NCI-H345 treated with DMSO at 0.1 percent for 48 hours (cell line): ENCODE measurements around the gene ANTXRL.
"Not testable (repeated sequence)": the region's sequence is repeated elsewhere in the genome, so short reads cannot be mapped to it uniquely, and the experiment has no call there.

Experiments used
- DNase-seq: peaks from one replicate; lab custom pipeline; 2025; ENCODE audit not compliant: unreplicated experiment; lab: John Stamatoyannopoulos, UW

The ANTXRL gene

GRCh38 chr10:46272863-46273415 lies 13.9 kb upstream of the ANTXRL start:
- DNase-seq, result no peak

DNA sequence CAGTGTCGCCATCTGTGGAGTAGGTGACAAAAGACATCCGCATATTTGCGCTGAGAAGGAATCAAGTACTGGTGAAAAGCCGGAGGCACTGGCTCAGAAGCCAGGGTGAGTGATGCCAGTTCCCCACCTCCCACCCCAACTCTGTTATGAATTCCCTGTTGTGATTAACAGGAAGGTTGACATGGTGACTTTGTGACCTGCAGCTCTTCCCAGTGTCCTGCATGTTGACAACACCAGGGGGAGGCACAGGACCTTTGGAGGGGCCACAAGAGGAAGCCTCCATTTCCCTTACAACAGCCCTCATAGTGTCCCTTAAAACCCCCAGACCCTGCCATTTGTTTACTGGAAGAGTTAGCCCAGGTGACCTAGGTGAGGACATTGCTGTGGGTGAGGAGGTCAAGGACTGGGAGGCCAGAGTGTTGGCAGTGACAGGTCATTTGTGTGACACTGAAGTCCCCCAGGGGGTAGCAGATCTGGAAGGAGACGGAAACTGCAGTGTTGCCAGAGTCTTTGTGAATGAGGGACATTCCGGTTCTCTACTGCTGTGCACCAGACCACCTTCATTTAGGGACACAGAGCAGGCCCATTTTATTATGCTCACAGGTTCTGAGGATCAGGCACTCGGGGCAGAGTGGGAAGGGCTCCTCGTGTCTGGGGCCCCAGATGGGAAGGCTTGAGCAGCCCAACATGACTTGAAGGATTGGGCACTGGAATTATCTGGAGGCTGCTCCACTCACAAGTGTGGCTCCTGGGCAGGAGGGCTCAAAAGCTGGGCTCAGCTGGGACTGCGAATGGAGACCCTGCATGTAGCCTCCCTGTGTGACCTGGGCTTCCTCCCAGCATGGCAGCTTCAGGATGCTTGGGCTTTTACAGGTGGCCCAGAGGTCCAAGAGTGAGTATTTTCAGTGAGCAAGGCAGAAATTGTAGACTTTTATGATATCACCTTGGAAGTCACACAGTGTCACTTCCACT lies 13.0 kb upstream of the ANTXRL start:
- no peak for DNase-seq

- DNase-seq, result no peak
These were observed 9.0 kb upstream of the ANTXRL start for GRCh38 chr10:46277840-46278239.

GRCh38 chr10:46282421-46282831 lies 4.4 kb upstream of the ANTXRL start:
- DNase-seq, result not testable (repeated sequence)

DNA sequence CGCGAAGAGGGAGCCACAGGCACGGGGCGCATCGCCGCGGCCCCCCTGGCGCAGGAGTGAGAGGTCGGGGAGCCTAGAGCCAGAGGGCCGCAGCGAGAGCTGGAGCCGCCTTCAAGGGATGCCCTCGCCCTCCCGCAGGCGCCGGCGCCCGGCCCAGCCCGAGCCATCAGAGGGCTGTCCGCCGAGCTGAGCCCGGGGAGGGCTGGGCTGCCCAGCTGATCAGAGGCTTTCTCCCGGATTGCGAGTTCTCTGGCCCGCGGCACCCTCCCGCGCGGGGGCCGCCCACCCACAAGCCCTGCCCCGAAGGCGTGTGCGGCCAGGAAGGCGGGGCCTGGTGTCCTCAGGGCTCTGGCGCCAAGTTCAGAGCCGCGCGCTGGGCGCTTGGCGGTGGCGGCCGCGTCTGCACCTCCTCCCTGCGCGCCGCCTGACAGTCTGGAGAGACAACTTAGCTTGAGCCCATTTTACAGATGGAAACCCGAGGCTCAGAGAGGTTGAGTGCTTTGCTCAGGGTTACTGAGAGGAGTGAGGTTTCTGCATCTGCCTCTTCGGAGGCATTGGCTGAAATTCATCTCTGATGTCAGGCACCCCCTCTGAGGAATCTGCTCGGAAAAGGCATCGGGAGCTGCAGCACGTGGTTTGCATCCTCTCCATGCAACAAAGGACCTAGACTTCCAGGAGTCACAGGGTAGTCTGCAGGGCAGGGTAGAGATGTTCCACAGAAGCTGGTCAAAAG lies 3.8 kb upstream of the ANTXRL start:
- DNase-seq, result no peak

DNA sequence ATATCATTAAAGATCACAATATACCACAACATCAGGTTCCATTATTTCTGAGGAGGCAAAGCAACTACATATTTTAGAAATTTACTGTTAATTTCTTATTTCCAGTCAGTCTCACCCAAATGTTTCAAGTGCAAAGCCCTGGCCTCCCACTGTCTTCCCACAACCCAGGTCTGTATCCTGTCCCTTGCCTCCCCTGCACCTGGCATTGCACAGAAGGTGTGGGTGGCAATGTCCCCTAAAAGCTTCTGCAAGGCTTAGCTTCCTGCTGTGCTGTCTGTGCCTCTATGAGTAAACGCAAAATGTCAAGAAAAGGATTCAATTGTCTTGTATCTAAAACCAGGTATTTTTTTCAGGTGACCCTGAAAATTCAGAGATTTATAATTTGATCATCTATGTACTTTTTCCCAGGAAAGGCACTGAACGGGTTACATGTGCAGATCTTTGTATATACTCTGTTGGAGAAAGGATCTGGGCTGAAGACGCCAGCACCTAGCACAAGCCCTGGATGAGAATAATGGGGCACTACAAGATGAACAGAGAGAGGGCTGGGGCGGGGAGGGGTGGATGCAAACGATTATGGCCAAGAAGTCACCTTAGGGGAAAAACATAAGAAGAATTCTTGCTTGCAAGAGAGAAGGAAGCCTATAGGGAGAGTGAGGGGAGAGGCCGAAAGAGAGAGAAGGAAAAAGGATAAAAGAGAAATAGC lies 3.1 kb upstream of the ANTXRL start:
- no peak for DNase-seq

GRCh38 chr10:46284286-46285229 lies 2.2 kb upstream of the ANTXRL start:
- no peak for DNase-seq

- no peak for DNase-seq
These were observed 1.5 kb upstream of the ANTXRL start for GRCh38 chr10:46285300-46285699.

- no peak for DNase-seq
These were observed 704 bp upstream of the ANTXRL start for GRCh38 chr10:46285966-46286620.

GRCh38 chr10:46287846-46288477 lies 1.2 kb downstream of the ANTXRL start:
- no peak for DNase-seq

DNA sequence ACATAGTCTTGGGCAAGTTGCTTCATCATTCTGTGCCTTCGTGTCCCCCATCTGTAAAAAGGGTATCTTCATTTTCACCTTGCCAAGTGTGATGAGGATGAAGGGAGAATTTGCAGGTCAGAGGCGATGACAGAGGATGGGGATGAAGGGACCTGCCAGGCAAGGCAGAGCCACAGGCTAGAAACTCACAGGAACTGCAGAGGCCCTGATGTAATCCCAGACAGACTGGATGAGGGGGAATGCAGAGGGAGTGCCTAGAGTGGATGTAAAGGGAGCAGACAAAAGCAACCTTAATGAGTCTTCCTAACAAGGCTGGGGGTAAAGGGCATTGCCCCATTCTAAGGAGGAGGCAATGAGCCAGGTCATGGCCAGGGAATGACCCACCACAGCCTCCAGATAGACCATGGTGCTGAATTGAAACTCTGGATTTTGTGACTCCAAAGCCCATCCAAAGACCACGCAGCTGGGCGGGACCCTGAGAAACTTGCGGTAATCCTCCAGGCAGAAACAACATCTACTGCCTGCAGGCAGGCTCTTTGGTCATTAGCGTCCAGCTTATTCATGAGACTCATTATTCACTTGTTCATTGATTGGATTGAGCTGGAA lies 1.9 kb downstream of the ANTXRL start:
- no peak for DNase-seq

DNA sequence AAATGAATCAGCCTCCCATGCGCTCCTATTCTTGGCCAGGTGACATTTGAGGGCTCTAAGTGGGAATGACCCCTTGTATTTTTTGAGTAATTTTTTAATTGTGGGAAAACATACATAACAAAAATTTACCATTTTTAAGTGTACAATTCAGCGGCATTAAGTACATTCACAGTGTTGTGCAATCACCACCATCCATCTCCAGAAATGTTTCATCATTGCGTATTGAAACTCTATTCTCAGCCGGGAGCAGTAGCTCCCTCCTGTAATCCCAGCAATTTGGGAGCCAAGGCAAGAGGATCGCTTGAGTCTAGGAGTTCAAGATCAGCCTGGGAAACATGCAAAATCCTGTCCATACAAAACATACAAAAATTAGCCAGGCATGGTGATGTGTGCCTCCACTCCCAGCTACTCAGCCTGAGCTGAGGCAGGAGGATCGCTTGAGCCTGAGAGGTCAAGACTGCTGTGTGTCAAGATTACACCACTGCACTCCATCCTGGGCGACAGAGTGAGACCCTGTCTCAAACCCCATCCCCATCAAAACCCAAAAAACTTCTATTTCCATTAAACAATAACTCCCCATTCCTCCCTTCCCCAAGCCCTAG lies 2.5 kb downstream of the ANTXRL start:
- no peak for DNase-seq

DNA sequence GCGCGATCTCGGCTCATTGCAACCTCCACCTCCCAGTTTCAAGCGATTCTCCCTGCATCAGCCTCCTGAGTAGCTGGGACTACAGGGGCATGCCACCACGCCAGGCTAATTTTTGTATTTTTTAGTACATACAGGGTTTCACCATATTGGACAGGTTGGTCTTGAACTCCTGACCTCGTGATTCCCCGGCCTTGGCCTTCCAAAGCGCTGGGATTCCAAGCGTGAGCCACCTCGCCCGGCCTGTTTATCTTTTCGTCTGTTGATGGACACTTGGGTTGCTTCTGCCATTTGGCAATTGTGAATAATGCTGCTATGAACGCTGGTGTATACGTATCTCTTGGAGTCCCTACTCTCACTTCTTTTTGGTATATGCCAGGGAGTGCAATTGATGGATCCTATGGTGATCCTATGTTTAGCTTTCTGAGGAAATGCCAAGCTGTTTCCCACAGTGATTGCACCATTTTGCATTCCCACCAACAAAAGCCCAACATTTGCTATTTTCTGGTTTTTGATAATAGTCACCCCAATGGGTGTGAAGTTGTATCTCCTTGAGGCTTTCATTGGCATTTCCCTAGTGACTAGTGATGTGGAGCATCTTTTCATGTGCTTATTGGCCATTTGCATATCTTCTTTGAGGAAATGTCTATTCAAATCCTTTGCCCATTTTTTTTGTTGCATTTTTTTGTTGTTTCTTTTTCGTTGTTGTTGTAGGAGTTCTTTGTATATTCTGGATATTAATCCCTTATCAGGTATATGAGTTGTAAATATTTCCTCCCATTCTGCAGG lies 3.5 kb downstream of the ANTXRL start:
- no peak for DNase-seq

DNA sequence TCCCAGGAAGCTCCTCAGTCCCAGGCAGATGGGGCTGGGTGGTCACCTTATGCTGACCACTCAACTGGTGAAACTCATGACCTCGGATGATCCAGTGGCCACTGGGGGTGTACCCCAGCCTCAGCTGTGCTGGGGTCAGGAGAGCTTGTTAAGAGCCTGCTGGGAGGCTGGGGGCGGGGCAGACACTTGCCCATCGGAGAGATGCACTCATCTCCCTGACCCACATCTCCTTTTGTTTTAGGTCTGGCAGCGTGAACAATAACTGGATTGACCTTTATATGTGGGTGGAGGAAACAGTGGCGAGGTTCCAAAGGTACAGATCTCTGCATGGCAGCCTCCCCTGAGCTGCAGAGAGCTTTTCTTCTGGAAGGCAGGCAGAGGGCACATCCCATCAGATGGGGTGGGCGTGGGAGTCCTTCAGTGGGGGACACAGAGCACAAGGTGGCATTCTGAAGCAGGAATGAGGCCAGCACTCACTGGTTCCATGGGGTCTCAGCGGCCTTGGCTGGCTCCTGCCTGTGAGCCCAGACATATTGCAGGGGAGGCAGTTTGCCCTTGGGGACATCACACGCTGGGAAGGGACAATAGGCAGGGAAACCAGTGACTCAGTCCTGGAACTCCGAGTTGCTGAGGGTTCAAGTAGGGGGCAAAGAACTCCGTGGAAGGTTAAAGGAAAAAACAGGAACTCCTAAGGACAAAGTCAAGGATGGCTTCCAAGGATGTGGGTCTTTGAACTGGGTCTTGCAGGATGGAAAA lies 5.2 kb downstream of the ANTXRL start:
- no peak for DNase-seq

DNA sequence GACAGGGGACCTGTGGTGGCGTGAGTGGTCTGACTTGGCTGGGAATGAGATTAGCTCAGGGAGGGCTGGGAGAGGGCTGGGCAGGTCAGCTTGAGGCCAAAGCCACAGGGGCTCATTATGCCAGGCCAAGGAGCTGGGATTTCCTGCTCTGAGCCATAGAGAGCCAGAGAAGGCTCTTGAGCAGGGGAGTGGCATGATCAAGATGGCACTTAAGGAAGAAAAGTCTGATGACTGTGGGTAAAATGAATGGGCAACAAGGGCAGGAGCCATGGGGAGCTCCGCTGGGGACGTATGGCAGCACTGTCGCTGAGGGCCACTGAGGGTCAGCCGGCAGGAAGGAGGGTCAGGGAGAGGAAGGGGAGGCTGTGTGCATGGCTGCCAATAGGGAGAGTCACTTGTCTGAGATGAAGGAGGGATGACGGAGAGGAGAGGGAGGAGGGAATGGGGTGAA lies 5.8 kb downstream of the ANTXRL start:
- no peak for DNase-seq

DNA sequence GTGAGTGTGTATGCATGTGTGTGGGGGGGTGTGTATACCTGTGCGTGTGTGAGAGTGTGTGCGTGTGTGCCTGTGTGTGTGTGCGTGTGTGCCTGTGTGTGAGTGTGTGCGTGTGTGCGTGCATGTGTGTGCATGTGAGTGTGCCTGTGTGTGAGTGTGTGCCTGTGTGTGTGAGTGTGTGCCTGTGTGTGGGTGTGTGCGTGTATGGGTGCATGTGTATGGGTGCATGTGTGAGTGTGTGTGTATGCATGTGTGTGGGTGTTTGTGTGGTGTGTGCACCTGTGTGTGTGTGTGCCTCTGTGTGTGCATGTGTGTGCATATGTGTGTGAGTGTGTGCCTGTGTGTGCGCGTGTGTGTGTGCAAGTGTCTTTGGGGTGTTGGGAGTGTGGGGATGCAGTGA lies 6.4 kb downstream of the ANTXRL start:
- no peak for DNase-seq
